ENCODE data around the gene TNPO2. TPM values are rescaled to one million over a fixed set of nuclear protein-coding genes. Genes with fewer than 3 reads are reported as not detected.
"Not testable (repeated sequence)": the region's sequence is repeated elsewhere in the genome, so short reads cannot be mapped to it uniquely, and the experiment has no call there.

The TNPO2 gene
- total and polyA plus RNA-seq, 2 experiments from 2014 or later, result 11.7 to 65.2 TPM

DNA sequence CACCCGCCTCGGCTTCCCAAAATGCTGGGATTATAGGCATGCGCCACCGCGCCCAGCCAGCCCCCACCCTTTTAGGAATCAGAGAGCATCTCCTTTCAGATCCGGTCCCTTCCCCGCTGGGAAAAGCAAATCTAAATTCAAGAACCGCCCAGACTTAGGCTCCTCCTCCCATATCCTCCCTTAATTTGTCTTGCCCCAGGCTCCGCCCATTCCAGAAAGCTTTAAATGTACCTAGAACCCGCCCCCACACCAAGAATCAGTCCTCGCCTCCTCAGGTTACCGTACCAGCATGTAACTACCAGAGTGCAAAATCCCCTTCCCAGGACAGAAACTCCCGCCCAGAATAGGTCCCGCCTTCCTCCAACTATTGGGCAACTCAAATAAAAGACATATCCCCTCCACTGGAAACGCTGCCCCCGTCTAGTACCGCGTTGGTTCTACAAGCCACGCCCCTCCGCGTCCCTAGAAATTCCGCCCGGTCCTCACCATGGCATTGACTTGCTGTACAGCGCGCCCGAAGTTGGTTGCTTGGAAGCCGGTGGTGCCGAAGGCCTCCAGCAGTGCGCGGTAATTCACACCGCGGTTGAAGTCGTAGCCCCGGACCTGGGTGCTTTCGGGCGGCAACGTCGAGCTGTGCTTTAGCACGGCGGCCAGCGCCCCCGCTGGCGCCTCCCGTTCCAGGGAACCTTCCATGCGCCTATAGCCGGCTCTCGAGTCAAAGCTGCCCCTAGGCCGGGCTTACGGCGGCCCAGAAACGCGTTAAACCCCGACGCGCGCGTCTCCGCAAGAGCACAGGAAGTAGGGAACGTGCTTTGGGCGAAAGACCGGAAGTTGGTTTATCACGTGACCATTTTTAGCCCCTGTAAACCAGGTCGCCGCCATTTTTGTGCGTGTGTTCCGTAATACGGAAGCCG lies 42.4 kb downstream of the TNPO2 start, which contains the start of gene DHPS:
Gene DHPS, minus strand, starts transcription at position 807 of the 914 bp plus-strand sequence. Its CDS starts 114 bp downstream, at position 693.
- no peaks in the 10 kb centered on the region for H3K9me3 ChIP-seq (ENCODE audit: low read depth)
- peak; percentile 98 for DNase-seq (ENCODE audit: low spot score)
- TF ChIP-seq EZH2 (IDR thresholded peaks at IDR 0.05; ENCODE audit: borderline replicate concordance) (no peak), CTCF (IDR thresholded peaks at IDR 0.05; ENCODE audit: poor library complexity) (no peak), EZH2phosphoT487 (IDR thresholded peaks at IDR 0.05; ENCODE audit: low read depth, severe bottlenecking, unreplicated experiment) (no peak)
- WGBS (ENCODE audit: low lambda C conversion rate, missing lambda C conversion rate), result 1% methylated on average over 68 of the region's 68 CpGs
- H3K36me3 ChIP-seq (replicated peaks; ENCODE audit: insufficient read depth, low read depth), result no peaks in the 10 kb centered on the region
- no peaks in the 10 kb centered on the region for H4K20me1 ChIP-seq (ENCODE audit: insufficient read depth, poor library complexity, severe bottlenecking)
- peaks cover 16% of the 10 kb centered on the region for H3K79me2 ChIP-seq
- H3K27me3 ChIP-seq, result no peaks in the 10 kb centered on the region
- H3K4me2 ChIP-seq, result peak within 1 kb of the TSS; percentile 83
- peak within 1 kb of the TSS; percentile 99 for H3K27ac ChIP-seq
- H2AFZ ChIP-seq, result peak within 1 kb of the TSS; percentile 94
- H3K4me3 ChIP-seq, result peak within 1 kb of the TSS; percentile 84
- H3K4me1 ChIP-seq (ENCODE audit: insufficient read depth), result peaks cover 7% of the 10 kb centered on the region
- H3K9me2 ChIP-seq (replicated peaks; ENCODE audit: insufficient read depth), result no peaks in the 10 kb centered on the region

DNA sequence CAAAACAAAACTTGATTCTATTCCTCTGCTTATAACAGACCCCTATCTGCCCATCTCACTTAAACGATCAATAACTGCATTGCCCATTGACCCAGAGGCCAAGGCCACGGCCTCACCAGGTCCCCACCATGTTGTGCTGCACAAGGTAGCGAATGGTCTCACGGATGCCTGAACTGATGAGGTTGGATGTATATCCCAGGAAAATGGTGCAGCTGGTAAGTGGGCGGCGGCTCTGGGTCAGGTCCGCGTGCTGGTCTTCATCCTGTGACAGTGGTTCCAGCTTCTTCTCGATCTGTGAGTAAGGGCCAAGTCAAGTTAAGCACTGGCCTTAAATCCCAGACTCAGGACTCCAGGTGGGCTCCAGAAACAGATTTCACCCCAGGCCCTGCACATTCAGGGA lies 43.7 kb downstream of the TNPO2 start:
- H4K20me1 ChIP-seq (ENCODE audit: insufficient read depth, poor library complexity, severe bottlenecking), result no peaks in the 10 kb centered on the region
- TF ChIP-seq CTCF (IDR thresholded peaks at IDR 0.05; ENCODE audit: poor library complexity) (no peak), EZH2phosphoT487 (IDR thresholded peaks at IDR 0.05; ENCODE audit: low read depth, severe bottlenecking, unreplicated experiment) (no peak), EZH2 (IDR thresholded peaks at IDR 0.05; ENCODE audit: borderline replicate concordance) (no peak)
- H3K27ac ChIP-seq, result no peak overlapping the region
- H3K4me1 ChIP-seq (ENCODE audit: insufficient read depth), result peaks cover 7% of the 10 kb centered on the region
- H3K79me2 ChIP-seq, result peaks cover 16% of the 10 kb centered on the region
- H3K36me3 ChIP-seq (replicated peaks; ENCODE audit: insufficient read depth, low read depth), result no peaks in the 10 kb centered on the region
- H3K4me3 ChIP-seq, result no peak overlapping the region
- H3K27me3 ChIP-seq, result no peaks in the 10 kb centered on the region
- H3K9me3 ChIP-seq (ENCODE audit: low read depth), result no peaks in the 10 kb centered on the region
- peak overlapping the region; percentile 83 for H3K4me2 ChIP-seq
- H2AFZ ChIP-seq, result no peak overlapping the region
- H3K9me2 ChIP-seq (replicated peaks; ENCODE audit: insufficient read depth), result no peaks in the 10 kb centered on the region
- no peak for DNase-seq (ENCODE audit: low spot score)
- 94% methylated on average over 9 of the region's 9 CpGs for WGBS (ENCODE audit: low lambda C conversion rate, missing lambda C conversion rate)

DNA sequence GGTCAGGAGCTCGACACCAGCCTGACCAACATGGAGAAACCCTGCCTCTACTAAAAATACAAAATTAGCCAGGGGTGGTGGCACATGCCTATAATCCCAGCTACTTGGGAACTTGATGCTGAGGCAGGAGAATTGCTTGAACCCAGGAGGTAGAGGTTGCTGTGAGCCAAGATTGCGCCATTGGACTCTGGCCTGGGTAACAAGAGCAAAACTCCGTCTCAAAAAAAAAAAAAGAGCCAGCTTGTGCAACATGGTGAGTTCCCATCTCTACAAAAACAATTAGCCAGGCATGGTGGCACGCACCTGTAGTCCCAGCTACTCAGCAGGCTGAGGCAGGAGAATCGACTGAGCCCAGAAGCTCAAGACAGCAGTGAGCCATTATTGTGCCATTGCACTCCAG lies 45.7 kb downstream of the TNPO2 start:
- not testable (repeated sequence) for H3K27me3 ChIP-seq; H3K9me3 ChIP-seq (ENCODE audit: low read depth); H3K4me2 ChIP-seq; H3K4me1 ChIP-seq (ENCODE audit: insufficient read depth); H3K27ac ChIP-seq; H4K20me1 ChIP-seq (ENCODE audit: insufficient read depth, poor library complexity, severe bottlenecking); DNase-seq (ENCODE audit: low spot score); H2AFZ ChIP-seq; H3K36me3 ChIP-seq (replicated peaks; ENCODE audit: insufficient read depth, low read depth); H3K9me2 ChIP-seq (replicated peaks; ENCODE audit: insufficient read depth); H3K4me3 ChIP-seq
- peaks cover 16% of the 10 kb centered on the region for H3K79me2 ChIP-seq
- WGBS (ENCODE audit: low lambda C conversion rate, missing lambda C conversion rate), result 92% methylated on average over 5 of the region's 5 CpGs

DNA sequence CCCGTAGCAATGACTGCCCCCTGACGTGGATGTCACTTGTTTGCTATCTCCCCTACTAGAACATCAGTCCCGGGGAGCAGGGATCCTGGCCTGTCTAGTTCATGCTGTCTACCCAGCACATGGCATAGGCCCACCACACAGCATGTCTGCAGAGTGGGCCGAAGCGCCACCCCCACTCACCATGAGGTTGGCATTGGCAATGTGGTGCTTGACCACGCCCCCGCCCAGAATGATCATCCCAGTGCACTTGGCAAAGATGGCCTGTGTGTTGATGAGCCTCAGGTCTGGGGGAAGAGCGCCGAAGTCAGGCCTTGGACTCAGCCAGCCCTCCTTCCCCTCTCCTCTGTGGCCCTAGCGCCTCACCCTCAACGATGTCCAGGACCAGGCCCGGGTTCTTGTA lies 46.8 kb downstream of the TNPO2 start:
- Histone ChIP-seq H3K4me2 (no peak overlapping the region), H2AFZ (no peak overlapping the region), H3K9me2 (replicated peaks; ENCODE audit: insufficient read depth) (no peaks in the 10 kb centered on the region), H3K9me3 (ENCODE audit: low read depth) (no peaks in the 10 kb centered on the region), H3K36me3 (replicated peaks; ENCODE audit: insufficient read depth, low read depth) (no peaks in the 10 kb centered on the region), H3K27ac (no peak overlapping the region), H3K4me1 (ENCODE audit: insufficient read depth) (peaks cover 7% of the 10 kb centered on the region), H4K20me1 (ENCODE audit: insufficient read depth, poor library complexity, severe bottlenecking) (no peaks in the 10 kb centered on the region), H3K4me3 (no peak overlapping the region), H3K27me3 (no peaks in the 10 kb centered on the region), H3K79me2 (peaks cover 16% of the 10 kb centered on the region)
- 98% methylated on average over 12 of the region's 12 CpGs for WGBS (ENCODE audit: low lambda C conversion rate, missing lambda C conversion rate)
- DNase-seq (ENCODE audit: low spot score), result no peak
- TF ChIP-seq EZH2phosphoT487 (IDR thresholded peaks at IDR 0.05; ENCODE audit: low read depth, severe bottlenecking, unreplicated experiment), result no peak
- TF ChIP-seq CTCF (IDR thresholded peaks at IDR 0.05; ENCODE audit: poor library complexity), result no peak
- TF ChIP-seq EZH2 (IDR thresholded peaks at IDR 0.05; ENCODE audit: borderline replicate concordance), result no peak

Data from hepatocyte (in vitro differentiated cells).